Measurements from ENCODE around the gene AGL.
"Not testable (repeated sequence)": the region's sequence is repeated elsewhere in the genome, so short reads cannot be mapped to it uniquely, and the experiment has no call there.

Gene AGL

GRCh38 chr1:99851850-99852454 is 1.8 kb downstream of the AGL start:
- DNase-seq (ENCODE audit: low read depth) = no peak

DNA sequence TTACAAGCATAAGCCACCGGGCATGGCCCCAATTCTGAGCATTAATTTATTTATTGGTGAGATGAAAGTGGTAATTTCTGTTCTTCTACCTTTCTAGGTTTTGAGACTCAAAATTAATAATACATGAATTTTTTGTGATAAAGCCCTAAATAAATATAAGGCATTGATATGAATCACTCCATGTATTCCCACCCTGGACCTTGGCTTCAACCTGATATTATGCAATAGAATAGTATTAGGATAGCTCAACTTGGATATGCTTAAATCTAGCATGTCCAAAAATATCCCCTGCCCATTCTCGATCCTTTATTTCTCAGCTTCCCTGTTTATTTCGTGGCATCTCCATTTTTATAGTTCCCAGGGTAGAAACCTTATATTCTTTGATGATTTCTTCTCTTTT is 2.5 kb downstream of the AGL start:
- no peak for DNase-seq (ENCODE audit: low read depth)

GRCh38 chr1:99855914-99856450 is 5.8 kb downstream of the AGL start:
- no peak for DNase-seq (ENCODE audit: low read depth)

- not testable (repeated sequence) for DNase-seq (ENCODE audit: low read depth)
Observed at GRCh38 chr1:99857041-99857440, 6.9 kb downstream of the AGL start.

DNA sequence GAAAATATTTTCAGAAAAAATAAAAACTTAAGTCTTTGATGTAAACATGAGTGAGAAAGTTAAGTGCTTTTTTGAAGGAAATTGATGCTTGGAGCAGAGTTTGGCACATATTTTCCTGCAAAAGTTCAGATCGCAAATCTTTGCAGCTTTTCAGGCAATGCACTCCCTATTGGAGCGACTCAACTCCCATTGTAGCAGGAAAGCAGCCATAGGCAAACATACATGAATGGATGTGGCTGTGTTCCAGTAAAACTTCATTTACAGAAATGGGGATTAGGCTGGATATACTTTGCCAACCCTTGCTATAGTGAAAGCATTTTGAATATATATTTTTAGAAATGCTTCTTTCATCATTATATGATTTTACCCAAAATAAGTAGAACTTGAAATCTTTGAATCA is 8.1 kb downstream of the AGL start:
- DNase-seq (ENCODE audit: low read depth) = no peak

GRCh38 chr1:99858881-99859280 is 8.7 kb downstream of the AGL start:
- DNase-seq (ENCODE audit: low read depth) = no peak

GRCh38 chr1:99860703-99861102 is 10.5 kb downstream of the AGL start:
- no peak for DNase-seq (ENCODE audit: low read depth)

DNA sequence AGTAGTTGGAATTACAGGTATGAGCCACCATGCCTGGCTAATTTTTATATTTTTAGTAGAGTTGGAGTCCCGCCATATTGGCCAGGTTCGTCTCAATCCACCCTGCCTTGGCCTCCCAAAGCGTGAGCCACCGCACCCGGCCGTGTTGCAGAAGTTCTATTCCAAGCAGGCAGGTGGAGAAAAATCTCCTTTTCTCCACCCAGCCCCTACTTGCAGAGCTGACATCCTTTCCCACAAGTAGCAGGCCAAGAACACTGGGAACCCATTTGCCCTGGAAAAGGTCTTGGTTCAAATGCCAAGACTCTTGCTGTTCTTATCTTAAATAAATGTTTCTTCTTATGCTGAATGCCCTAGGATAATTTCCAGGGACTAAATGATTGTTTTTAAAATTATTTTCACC is 17.5 kb downstream of the AGL start:
- DNase-seq (ENCODE audit: low read depth) = no peak

GRCh38 chr1:99869304-99869703 is 19.1 kb downstream of the AGL start:
- no peak for DNase-seq (ENCODE audit: low read depth)

DNA sequence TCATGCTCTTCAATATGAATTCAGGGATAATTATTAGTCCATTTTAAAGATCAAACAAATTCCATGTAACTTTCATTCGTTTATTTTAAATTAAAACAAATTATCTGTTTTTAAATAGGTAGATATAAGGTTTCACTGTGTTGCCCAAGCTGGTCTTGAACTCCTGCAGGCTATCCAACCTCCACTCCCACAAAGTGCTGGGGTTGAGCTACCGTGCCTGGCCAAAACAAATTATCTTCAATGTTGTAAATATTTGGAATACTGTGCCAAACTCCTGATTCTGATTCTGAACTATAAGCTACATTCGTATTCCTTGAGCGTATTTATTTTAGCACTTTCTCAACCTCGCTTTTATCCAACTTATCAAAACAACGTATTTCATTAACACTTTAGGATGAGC is 19.6 kb downstream of the AGL start:
- no peak for DNase-seq (ENCODE audit: low read depth)

DNA sequence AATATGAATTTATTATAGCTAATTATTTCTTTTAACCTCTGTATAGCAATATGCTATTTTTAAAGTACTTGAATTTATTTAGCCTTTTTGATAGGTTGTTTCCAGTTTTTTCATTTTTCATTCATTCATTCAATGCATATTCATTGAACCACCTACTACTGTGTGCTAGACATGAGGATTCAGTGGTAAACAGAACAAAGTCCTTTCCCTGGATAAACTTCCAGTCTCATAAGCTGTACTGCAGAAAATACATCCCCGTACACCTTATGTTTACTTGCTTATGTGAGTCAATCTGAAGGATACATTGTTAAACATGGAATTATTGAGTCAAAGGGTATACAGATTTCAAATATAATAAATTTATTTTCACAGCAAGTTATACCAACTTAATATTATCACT is 21.9 kb downstream of the AGL start:
- DNase-seq (ENCODE audit: low read depth) = no peak

DNA sequence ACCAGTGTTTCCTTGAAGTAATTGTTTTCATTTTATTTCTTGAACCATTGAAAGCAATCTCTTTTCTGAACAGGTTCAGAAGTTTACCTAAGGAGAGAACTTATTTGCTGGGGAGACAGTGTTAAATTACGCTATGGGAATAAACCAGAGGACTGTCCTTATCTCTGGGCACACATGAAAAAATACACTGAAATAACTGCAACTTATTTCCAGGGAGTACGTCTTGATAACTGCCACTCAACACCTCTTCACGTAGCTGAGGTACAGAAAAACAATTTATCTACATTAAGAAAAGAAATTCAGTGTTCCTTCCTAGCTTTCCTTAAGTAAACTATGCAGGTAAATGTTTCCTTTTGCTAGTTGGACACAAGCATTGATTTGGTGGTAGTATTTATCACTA is 27.4 kb downstream of the AGL start:
- no peak for DNase-seq (ENCODE audit: low read depth)

DNA sequence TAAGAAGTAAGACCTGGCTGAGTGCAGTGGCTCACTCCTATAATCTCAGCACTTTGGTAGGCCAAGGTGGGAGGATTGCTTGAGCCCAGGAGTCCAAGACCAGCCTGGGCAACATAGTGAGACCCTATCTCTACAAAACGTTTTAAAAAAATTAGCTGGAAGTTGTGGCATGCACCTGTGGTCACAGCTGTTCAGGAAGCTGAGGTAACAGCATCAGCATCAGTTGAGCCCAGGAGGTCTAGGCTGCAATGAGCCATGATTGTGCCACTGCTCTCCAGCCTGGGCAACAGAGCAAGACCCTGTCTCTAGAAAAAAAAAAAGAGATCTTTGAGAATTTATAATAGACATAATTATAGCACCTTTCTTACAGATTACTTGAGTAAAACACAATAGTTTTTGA is 36.0 kb downstream of the AGL start:
- DNase-seq (ENCODE audit: low read depth) = no peak

DNA sequence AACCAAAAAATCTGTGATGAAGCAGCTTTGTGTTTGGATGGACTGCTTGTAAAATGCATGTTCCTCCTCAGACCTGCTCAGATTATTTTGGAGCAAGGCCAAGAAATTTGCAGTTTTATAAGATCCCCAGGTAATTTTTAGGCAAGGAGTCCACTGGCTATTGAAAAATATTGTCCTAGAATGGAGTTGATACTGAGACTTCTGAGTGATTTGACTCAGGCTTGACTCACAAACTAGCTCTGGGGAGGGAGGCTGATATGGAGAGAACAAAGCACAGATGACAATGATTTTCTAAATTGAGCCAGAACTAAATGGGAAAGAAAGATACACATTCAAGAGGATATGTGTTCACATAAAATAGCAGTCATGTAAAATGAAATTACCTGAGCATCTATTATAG is 36.7 kb downstream of the AGL start:
- DNase-seq (ENCODE audit: low read depth) = no peak

DNA sequence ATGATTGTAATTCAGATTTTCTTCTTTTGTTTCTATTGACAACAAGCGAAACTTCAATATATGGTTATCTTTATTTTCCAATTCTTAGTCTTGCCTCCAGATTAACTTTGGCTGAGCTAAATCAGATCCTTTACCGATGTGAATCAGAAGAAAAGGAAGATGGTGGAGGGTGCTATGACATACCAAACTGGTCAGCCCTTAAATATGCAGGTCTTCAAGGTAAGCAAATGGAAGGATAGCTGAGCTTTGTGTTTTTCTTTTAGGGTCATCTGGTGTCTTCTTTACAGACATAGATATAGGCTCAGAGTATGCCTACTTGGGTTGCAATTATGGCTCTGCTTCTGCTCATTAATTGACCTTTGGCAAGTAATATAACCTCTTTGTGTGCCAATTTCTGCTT is 37.7 kb downstream of the AGL start:
- DNase-seq (ENCODE audit: low read depth) = no peak

DNA sequence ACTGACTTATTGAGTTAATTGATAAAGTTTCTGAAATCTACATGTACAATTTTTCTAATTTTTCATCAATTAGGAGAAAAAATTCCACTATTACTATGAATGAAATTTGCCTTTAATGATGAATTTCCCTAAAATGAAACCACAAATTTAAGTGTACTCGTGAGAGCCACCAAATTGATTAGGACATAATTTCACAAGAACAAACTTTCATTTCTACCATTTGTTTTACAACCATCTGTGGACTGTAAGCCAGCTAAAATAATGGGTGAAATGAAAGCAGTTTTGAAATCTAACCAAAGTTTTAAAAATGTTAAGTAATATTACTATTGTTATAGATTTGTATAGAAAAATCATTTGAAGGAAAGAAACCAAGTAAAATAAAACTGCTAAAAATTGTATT is 41.8 kb downstream of the AGL start:
- DNase-seq (ENCODE audit: low read depth) = no peak

GRCh38 chr1:99903278-99903677 is 53.1 kb downstream of the AGL start:
- DNase-seq (ENCODE audit: low read depth) = not testable (repeated sequence)

- no peak for DNase-seq (ENCODE audit: low read depth)
Observed at GRCh38 chr1:99906535-99906934, 56.4 kb downstream of the AGL start.

GRCh38 chr1:99917214-99917613 is 67.1 kb downstream of the AGL start:
- DNase-seq (ENCODE audit: low read depth) = no peak

- DNase-seq (ENCODE audit: low read depth) = no peak
Observed at GRCh38 chr1:99919220-99919619, 69.1 kb downstream of the AGL start.

GRCh38 chr1:99934801-99935200 is 84.6 kb downstream of the AGL start:
- DNase-seq (ENCODE audit: low read depth) = no peak

DNA sequence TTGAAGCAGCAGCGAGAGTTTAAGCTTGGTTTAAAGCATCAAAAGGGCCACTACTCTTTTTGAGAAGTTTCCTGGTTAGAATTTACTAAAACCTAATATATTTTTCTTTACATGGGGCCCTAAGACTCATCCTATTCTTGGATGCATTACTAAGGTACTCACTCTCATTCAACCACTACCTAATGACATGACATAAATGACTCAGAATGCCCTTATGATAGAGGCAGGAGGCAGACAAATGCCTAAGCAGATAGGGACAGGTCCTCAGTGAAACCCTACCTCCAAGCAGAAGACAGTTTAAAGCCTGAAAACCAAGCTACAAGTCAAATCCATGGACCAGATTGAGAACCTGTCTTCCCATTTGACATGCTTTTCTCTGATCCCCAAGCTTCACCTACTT is 85.4 kb downstream of the AGL start:
- DNase-seq (ENCODE audit: low read depth) = no peak

GRCh38 chr1:99936071-99936470 is 85.9 kb downstream of the AGL start:
- DNase-seq (ENCODE audit: low read depth) = no peak

- no peak for DNase-seq (ENCODE audit: low read depth)
Observed at GRCh38 chr1:99942723-99943122, 92.6 kb downstream of the AGL start.
